DMS114 treated with DMSO at 0.1 percent for 48 hours (cell line): ENCODE results near the gene CDK14.
"Not testable (repeated sequence)": the region's sequence is repeated elsewhere in the genome, so short reads cannot be mapped to it uniquely, and the experiment has no call there.

ENCODE experiments used
- DNase-seq: peaks from one replicate; lab custom pipeline; 2025; ENCODE audit not compliant: unreplicated experiment; lab: John Stamatoyannopoulos, UW

The CDK14 gene

GRCh38 chr7:90715067-90715466 is 118.9 kb downstream of the CDK14 start:
- DNase-seq, result no peak

DNA sequence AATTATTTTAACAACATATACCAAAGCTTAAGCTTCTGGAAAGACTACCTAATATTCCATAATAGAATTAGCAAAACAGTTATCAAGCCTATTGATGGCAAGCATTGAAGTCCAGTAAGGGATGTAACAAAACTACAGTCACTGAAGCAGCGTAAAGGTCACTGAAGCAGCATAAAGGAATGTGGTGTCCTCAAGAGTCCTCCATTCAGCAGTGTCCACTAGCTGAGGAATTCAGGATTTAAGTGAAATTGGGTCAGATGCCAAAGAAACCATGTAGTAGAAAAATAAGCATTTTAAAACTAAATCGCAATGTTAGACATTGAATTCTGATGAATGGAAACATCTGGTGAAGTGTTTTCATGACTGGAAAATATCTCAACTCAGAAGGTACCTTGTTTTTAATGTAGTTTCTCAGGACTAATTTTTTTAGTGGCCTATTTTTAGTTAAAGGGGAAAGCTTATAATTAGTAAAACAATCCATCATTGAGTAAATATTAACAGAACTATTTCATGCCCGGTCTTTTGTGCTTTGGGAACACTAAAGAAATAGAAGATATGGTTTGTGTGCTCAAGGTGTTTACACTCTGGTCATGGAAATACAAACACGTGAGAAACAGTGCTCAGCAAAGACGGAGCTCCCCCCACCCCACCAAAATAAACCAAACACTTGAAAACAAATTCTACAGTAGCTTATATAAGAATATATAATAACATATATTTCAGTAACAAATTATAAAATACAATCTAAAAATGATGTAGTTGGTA is 121.4 kb downstream of the CDK14 start:
- DNase-seq, result no peak

- no peak for DNase-seq
These were observed 123.0 kb downstream of the CDK14 start for GRCh38 chr7:90719155-90719554.

DNA sequence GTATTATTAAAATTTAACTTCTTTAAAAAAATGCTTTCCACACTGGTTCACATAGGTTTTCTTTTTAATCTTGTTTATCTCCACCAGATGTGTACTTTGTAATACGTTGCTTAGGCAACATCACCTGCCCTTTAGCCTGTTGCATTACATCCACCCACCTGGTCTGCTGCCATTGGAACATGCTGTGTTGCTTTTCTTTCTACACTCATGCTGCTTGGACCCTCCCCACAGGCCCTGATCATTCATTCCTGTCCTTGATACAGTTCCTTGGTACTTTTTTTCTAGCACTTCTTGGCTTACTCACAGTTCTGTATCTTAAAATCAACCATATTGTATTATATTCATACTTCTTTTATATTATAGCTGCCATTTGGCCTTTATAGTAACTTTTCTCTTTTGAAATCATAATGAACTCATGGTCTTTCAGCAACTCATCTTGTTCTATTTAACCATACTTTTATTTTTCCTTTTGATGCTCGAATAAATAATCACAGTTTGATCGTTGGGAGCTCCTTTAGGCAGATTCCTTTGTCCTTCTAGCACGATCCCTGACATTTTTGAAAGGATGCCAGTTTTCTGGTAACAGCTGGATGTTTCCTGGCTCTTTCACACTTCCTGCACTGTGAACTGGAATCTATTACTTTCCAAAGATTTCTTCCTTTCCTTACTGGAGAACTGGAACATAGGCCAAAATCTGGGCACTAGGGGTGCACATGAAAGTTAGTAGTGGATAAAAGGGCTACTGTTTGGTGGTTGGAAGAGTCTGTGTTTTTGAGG is 125.1 kb downstream of the CDK14 start:
- no peak for DNase-seq

DNA sequence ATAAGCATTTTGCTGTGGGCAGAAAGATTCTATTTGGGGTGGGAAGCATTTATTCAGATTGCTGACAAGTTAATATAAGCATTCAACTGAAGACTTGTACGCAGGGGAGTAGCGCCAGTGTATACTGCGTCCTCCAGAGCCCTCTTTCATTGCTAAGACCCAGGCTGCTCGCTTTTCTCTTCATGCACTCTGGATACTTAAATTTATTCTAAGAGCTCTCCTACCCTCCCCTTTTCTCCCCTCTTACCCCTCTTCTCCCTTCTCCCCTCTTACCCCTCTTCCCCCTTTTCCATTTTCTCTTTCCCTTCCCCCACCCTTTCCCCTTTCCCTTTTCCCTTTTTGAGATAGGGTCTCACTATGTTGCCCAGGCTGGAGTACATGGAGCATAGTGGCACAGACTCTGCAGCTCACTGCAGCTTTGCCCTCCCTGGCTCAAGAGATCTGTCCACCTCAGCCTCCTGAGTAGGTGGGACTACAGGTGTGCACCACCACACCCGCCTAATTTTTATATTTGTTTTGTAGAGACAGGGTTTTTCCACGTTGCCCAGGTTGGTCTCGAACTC is 125.8 kb downstream of the CDK14 start:
- DNase-seq, result no peak

DNA sequence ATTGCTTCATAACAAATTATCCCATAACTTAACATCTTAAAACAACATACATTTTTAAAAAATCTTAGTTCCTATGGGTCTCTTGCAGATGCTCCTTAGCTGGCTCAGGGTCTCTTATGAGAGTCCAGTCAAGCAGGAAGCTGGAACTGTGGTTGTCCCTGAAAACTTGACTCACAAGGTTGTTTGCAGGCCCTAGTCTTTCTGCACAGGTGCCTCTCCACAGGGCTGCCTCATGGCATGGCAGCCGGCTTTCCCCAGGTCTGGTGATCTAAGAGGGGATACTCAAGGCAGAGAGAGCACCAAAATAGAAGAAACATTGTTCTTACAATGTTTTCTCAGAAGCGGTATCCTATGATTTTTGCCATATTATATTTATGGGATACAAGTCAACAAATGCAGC is 127.1 kb downstream of the CDK14 start:
- DNase-seq, result no peak

GRCh38 chr7:90723866-90724265 is 127.7 kb downstream of the CDK14 start:
- DNase-seq, result no peak

- no peak for DNase-seq
These were observed 130.0 kb downstream of the CDK14 start for GRCh38 chr7:90726120-90726519.

DNA sequence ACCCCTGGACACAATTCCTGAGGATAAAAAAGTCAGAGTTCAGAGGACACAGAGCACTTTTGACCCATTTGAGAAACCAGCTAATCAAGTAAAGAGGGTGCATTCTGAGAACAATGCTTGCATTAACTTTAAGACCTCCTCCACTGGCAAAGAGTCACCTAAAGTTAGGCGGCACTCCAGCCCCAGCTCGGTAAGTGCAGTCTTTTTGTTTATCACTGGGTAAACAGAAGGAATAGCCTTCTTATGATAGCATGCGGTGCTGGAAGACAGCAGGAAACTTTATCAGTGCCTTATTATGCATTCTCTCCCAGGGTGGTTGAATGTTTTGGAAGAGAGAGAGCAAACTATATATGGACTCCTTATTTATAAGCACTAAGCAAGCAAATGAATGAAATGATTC is 130.5 kb downstream of the CDK14 start:
- DNase-seq, result no peak

- no peak for DNase-seq
These were observed 131.3 kb downstream of the CDK14 start for GRCh38 chr7:90727412-90727811.

DNA sequence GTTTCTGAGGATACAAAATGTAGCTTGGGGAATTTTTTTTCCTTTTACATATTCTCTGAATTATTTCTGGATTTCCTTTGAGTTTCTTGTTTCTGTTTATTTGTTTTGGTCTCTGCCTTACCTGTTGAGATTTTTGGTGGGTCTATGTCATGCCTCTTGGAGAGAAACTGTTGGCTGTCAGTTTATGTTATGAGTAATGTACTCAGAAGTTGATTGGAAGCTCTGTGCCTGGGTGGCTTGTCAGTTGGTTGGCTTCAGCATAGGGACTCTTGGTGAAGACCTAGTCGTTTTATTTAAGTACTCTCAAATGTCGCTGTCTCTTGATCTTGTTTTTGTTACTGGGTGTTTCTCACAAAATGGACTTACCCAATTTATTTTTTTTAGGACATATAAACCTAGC is 132.4 kb downstream of the CDK14 start:
- DNase-seq, result no peak

GRCh38 chr7:90735611-90736280 is 139.6 kb downstream of the CDK14 start:
- not testable (repeated sequence) for DNase-seq

GRCh38 chr7:90736316-90736715 is 140.2 kb downstream of the CDK14 start:
- DNase-seq, result no peak

DNA sequence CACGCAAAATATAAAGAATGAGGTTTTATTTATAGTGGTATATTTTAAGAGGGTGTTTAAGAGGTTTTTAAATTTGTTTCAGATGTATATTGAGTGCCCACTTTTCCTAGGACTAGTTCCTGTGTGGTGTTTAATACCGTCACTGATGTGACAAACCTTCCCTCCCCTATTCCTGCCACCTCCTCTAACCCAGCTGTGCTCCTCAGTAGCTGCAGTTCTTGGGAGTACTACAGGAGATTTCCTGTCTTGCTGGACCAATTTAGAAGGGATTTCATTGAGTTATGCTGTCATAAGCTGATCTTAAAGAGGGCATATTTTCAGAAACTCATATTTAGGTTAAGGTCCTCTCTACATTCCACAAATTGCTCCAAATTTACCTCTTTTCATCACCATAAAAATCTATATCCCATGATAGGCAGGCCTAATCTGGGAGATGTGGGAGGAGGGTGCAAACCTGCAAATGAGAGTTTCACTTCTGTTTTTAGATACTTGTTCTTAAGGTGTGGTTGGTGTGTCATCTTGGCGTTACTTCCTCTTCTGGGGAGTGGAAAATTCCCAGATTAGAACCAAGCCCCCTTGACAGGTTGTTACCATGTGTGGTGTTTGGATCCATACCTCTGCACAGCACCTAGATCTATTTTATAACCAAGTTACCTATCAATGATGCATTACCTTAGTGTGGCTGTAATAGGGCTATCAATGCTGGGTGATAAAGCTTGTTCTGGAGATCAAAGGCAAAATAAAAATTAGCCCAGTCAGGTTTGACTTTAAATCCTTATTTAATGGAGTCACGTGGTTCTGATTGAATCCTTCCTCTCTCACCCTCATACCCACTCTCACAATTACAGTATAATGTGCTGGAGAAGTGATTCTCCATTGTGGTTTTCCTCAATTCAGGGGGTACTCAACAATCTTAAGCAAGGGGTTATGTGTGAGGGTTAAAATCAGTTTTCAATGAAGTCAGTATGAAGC is 141.1 kb downstream of the CDK14 start:
- DNase-seq, result no peak

- no peak for DNase-seq
These were observed 142.1 kb downstream of the CDK14 start for GRCh38 chr7:90738249-90738648.

DNA sequence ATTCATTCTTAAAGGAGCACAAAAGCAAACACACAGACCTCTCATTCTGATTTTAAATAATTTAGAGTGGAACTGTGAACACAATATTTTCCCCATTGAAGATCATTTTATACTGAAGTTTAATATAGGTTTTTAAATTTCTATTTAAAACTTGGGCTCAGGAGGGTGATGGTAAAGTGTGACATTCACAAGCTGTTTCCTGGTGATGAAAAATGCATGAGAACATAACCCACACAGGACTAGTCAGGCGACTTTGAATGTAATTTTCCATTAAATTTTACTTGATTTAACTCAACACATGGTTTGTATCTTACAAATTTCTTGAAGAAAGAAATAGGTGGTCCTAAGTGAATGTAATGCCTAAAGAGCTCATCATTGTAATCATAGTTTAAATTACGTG is 143.6 kb downstream of the CDK14 start:
- no peak for DNase-seq

DNA sequence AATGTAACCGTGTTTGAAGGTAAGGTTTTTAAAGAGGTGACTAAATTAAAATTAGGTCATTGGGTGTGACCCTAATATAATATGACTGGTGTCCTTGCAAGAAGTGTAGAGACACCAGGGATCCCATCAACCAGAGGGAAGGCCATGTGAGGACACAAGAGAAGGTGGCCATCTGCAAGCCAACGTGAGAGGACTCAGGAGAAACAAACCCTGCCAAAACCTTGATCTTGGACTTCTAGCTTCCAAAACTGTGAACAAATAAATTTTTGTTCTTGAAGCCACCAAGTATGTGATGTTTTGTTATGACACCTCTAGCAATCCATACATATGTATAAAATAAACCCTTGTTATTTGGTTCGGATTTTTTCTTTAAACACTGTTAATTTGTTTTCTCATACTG is 144.3 kb downstream of the CDK14 start:
- DNase-seq, result no peak

- DNase-seq, result no peak
These were observed 147.5 kb downstream of the CDK14 start for GRCh38 chr7:90743626-90744025.

DNA sequence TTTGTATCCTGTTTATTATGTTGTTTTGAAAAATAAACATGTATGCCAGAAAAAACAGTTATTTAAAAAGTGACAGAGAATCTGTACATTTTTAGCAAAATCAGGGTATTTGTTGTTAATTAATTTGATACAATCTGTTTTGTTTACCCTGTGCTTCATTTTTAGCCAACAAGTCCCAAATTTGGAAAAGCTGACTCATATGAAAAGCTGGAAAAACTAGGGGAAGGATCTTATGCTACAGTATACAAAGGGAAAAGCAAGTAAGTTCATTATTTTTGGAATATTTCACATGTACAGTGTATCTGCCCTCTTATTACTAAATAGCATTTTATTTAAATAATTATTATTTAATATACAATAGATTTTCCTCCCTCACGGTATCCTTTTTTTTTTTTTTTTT is 151.4 kb downstream of the CDK14 start:
- DNase-seq, result no peak

GRCh38 chr7:90749262-90749661 is 153.1 kb downstream of the CDK14 start:
- DNase-seq, result no peak

DNA sequence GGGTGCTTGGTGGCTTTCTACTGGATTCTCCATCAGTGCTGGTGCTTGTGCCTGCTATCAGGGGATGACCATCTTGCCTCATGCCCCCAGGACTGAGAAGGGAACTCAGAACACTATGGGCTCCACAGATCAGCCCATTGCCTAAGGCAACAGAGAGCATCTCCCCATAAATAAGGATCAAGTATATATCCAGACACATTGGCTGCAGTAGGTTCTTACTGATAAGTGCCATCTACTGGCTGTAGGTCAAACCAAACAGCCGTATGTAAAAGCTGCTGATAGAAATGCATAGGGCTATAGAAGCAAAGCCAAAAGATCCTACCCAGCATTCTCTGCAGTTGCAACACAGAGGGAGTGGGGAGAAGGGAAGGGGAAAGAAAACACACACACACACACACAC is 153.7 kb downstream of the CDK14 start:
- DNase-seq, result no peak
